Activated T-helper 17 cell treated with anti-CD3 and anti-CD28 coated beads, Interleukin-2, amount 50 U/mL, for 72 hours (primary cell): ENCODE results near the gene BAMBI. TPM values are rescaled to one million over a fixed set of nuclear protein-coding genes. Genes with fewer than 3 reads are reported as not detected.

ENCODE experiments used
- ATAC-seq: fragments of 150-1000 bp; cut with Tn5 transposase; replicated peaks from 2 replicates; pipeline ENCODE4 v1.10.0; 2021; ENCODE audit warnings: mild to moderate bottlenecking, moderate library complexity
- H3K27ac Mint-ChIP-seq: one replicate; pipeline ENCODE4 v1.8.0; 2022; ENCODE audit warnings: mixed read lengths
- H3K27me3 Mint-ChIP-seq: one replicate; pipeline ENCODE4 v1.8.0; 2022; ENCODE audit warnings: mixed read lengths
- H3K36me3 Mint-ChIP-seq: one replicate; pipeline ENCODE4 v1.8.0; 2022; ENCODE audit warnings: low read depth, mild to moderate bottlenecking, mixed read lengths
- H3K4me1 Mint-ChIP-seq: one replicate; pipeline ENCODE4 v1.8.0; 2022; ENCODE audit warnings: mixed read lengths
- H3K4me3 Mint-ChIP-seq: one replicate; pipeline ENCODE4 v1.8.0; 2022; ENCODE audit warnings: mild to moderate bottlenecking, mixed read lengths
- H3K9me3 Mint-ChIP-seq: one replicate; pipeline ENCODE4 v1.8.0; 2022; ENCODE audit warnings: mixed read lengths
- total RNA-seq, 2 donors: library from RNA; stranded (reverse); gene quantifications; one replicate each; pipeline ENCODE4 v1.2.3, GENCODE V29; 2022

Gene BAMBI
- total RNA-seq, 2 donors from 2014 or later, result not detected

- no peak overlapping the region for H3K4me3 Mint-ChIP-seq
- ATAC-seq, result no peak
- H3K27ac Mint-ChIP-seq, result no peak overlapping the region
- no peaks in the 10 kb centered on the region for H3K36me3 Mint-ChIP-seq
- no peaks in the 10 kb centered on the region for H3K9me3 Mint-ChIP-seq
- peaks cover 13% of the 10 kb centered on the region for H3K4me1 Mint-ChIP-seq
- peaks cover 53% of the 10 kb centered on the region for H3K27me3 Mint-ChIP-seq
Measured at GRCh38 chr10:28681928-28682750, 4.8 kb downstream of the BAMBI start.

GRCh38 chr10:28684157-28684985, 7.0 kb downstream of the BAMBI start:
- no peak for ATAC-seq
- Mint-ChIP-seq H3K4me1 (peaks cover 7% of the 10 kb centered on the region), H3K4me3 (no peak overlapping the region), H3K36me3 (no peaks in the 10 kb centered on the region), H3K27ac (no peak overlapping the region), H3K27me3 (peaks cover 45% of the 10 kb centered on the region), H3K9me3 (no peaks in the 10 kb centered on the region)

GRCh38 chr10:28684986-28685580, 7.8 kb downstream of the BAMBI start:
- H3K36me3 Mint-ChIP-seq, result no peaks in the 10 kb centered on the region
- no peak overlapping the region for H3K4me3 Mint-ChIP-seq
- no peak for ATAC-seq
- peaks cover 1% of the 10 kb centered on the region for H3K4me1 Mint-ChIP-seq
- H3K9me3 Mint-ChIP-seq, result no peaks in the 10 kb centered on the region
- H3K27ac Mint-ChIP-seq, result no peak overlapping the region
- peaks cover 41% of the 10 kb centered on the region for H3K27me3 Mint-ChIP-seq

- H3K9me3 Mint-ChIP-seq, result no peaks in the 10 kb centered on the region
- H3K4me3 Mint-ChIP-seq, result no peak overlapping the region
- no peaks in the 10 kb centered on the region for H3K36me3 Mint-ChIP-seq
- ATAC-seq, result no peak
- peaks cover 39% of the 10 kb centered on the region for H3K27me3 Mint-ChIP-seq
- no peak overlapping the region for H3K27ac Mint-ChIP-seq
- no peaks in the 10 kb centered on the region for H3K4me1 Mint-ChIP-seq
Measured at GRCh38 chr10:28685717-28686116, 8.4 kb downstream of the BAMBI start.

- no peak for ATAC-seq
- Mint-ChIP-seq H3K27me3 (peaks cover 33% of the 10 kb centered on the region), H3K36me3 (no peaks in the 10 kb centered on the region), H3K27ac (no peak overlapping the region), H3K9me3 (no peaks in the 10 kb centered on the region), H3K4me3 (no peak overlapping the region), H3K4me1 (no peaks in the 10 kb centered on the region)
Measured at GRCh38 chr10:28686835-28687682, 9.7 kb downstream of the BAMBI start.

GRCh38 chr10:28687683-28688001, 10.3 kb downstream of the BAMBI start:
- Mint-ChIP-seq H3K27ac (no peak overlapping the region), H3K27me3 (peaks cover 35% of the 10 kb centered on the region), H3K4me3 (no peak overlapping the region), H3K36me3 (no peaks in the 10 kb centered on the region), H3K4me1 (no peaks in the 10 kb centered on the region), H3K9me3 (no peaks in the 10 kb centered on the region)
- ATAC-seq, result no peak

GRCh38 chr10:28690545-28690944, 13.2 kb downstream of the BAMBI start:
- Mint-ChIP-seq H3K36me3 (no peaks in the 10 kb centered on the region), H3K9me3 (no peaks in the 10 kb centered on the region), H3K4me1 (no peaks in the 10 kb centered on the region), H3K27ac (no peak overlapping the region), H3K27me3 (peaks cover 27% of the 10 kb centered on the region), H3K4me3 (no peak overlapping the region)
- no peak for ATAC-seq

- ATAC-seq, result no peak
- Mint-ChIP-seq H3K4me1 (no peaks in the 10 kb centered on the region), H3K27ac (no peak overlapping the region), H3K9me3 (no peaks in the 10 kb centered on the region), H3K4me3 (no peak overlapping the region), H3K27me3 (peaks cover 26% of the 10 kb centered on the region), H3K36me3 (no peaks in the 10 kb centered on the region)
Measured at GRCh38 chr10:28691187-28691694, 13.9 kb downstream of the BAMBI start.

GRCh38 chr10:28692050-28692449, 14.7 kb downstream of the BAMBI start:
- H3K4me3 Mint-ChIP-seq, result no peak overlapping the region
- no peak for ATAC-seq
- H3K27ac Mint-ChIP-seq, result no peak overlapping the region
- H3K9me3 Mint-ChIP-seq, result no peaks in the 10 kb centered on the region
- H3K36me3 Mint-ChIP-seq, result no peaks in the 10 kb centered on the region
- no peaks in the 10 kb centered on the region for H3K4me1 Mint-ChIP-seq
- H3K27me3 Mint-ChIP-seq, result peaks cover 21% of the 10 kb centered on the region

GRCh38 chr10:28694530-28694929, 17.2 kb downstream of the BAMBI start:
- no peaks in the 10 kb centered on the region for H3K9me3 Mint-ChIP-seq
- no peak for ATAC-seq
- no peaks in the 10 kb centered on the region for H3K36me3 Mint-ChIP-seq
- peaks cover 29% of the 10 kb centered on the region for H3K27me3 Mint-ChIP-seq
- H3K4me1 Mint-ChIP-seq, result no peaks in the 10 kb centered on the region
- H3K4me3 Mint-ChIP-seq, result no peak overlapping the region
- no peak overlapping the region for H3K27ac Mint-ChIP-seq

GRCh38 chr10:28698075-28698474, 20.8 kb downstream of the BAMBI start:
- no peaks in the 10 kb centered on the region for H3K9me3 Mint-ChIP-seq
- no peaks in the 10 kb centered on the region for H3K36me3 Mint-ChIP-seq
- no peak overlapping the region for H3K27ac Mint-ChIP-seq
- no peak overlapping the region for H3K4me3 Mint-ChIP-seq
- no peak for ATAC-seq
- H3K27me3 Mint-ChIP-seq, result peaks cover 26% of the 10 kb centered on the region
- no peaks in the 10 kb centered on the region for H3K4me1 Mint-ChIP-seq

- Mint-ChIP-seq H3K27me3 (peaks cover 20% of the 10 kb centered on the region), H3K9me3 (no peaks in the 10 kb centered on the region), H3K4me1 (no peaks in the 10 kb centered on the region), H3K36me3 (no peaks in the 10 kb centered on the region), H3K4me3 (no peak overlapping the region), H3K27ac (no peak overlapping the region)
- no peak for ATAC-seq
Measured at GRCh38 chr10:28704464-28705161, 27.3 kb downstream of the BAMBI start.

- Mint-ChIP-seq H3K4me1 (no peaks in the 10 kb centered on the region), H3K36me3 (no peaks in the 10 kb centered on the region), H3K4me3 (no peak overlapping the region), H3K9me3 (no peaks in the 10 kb centered on the region), H3K27me3 (peaks cover 20% of the 10 kb centered on the region), H3K27ac (no peak overlapping the region)
- no peak for ATAC-seq
Measured at GRCh38 chr10:28705472-28705871, 28.2 kb downstream of the BAMBI start.
